K562 (cell line): ENCODE data around the gene NELFE. TPM values are rescaled to one million over a fixed set of nuclear protein-coding genes. Genes with fewer than 3 reads are reported as not detected.

Source experiments
- ATF1 ChIP-seq, 2 experiments: fragments of 450-650 bp in 1 of 2; IDR thresholded peaks; 2 replicates each; pipeline ENCODE4 v1.6.1; 2016; ENCODE audit warnings: missing compliant biosample characterization in 1 of 2, missing genetic modification characterization in 1 of 2
- LEF1 ChIP-seq: fragments of 450-650 bp; IDR thresholded peaks from 2 replicates; pipeline ENCODE4 v1.6.1; 2016; ENCODE audit warnings: mild to moderate bottlenecking
- NONO ChIP-seq, 2 experiments: fragments of 200-400 bp in 1 of 2; fragments of 450-650 bp in 1 of 2; formaldehyde crosslinking in 1 of 2; IDR thresholded peaks; 2 replicates each; pipeline ENCODE4 v1.6.1; 2017; ENCODE audit warnings: low read depth in 2 of 2, mild to moderate bottlenecking in 2 of 2, moderate library complexity in 2 of 2, low read length in 1 of 2
- PHF20 ChIP-seq: fragments of 450-650 bp; IDR thresholded peaks from 2 replicates; pipeline ENCODE4 v1.6.1; 2018; ENCODE audit not compliant: partially characterized antibody
- ZNF140 ChIP-seq: fragments of 250-450 bp; sonication (Bioruptor Pico); IDR thresholded peaks from 2 replicates; pipeline ENCODE4 v1.8.0; 2021; ENCODE audit warnings: moderate library complexity, mild to moderate bottlenecking, inconsistent platforms
- polyA plus RNA-seq, 8 experiments: library from polyadenylated mRNA; depleted of rRNA in 4 of 8; stranded (reverse) in 5 of 8; unstranded in 3 of 8; fragments of >200 nt; fragmentation: Nextera tagmentation in 2 of 8; fragmentation: Illumina TruSeq in 1 of 8; extraction: Ambion mirVana in 2 of 8; extraction: Trizol in 1 of 8; gene quantifications; 2 replicates each; pipeline versions ENCODE4 v1.2.1 to v1.2.3, GENCODE V29; 2011 to 2014; ENCODE audit warnings: inconsistent platforms in 1 of 8, missing spikeins in 1 of 8
- total RNA-seq, 7 experiments: library from RNA; depleted of rRNA in 6 of 7; stranded (reverse); fragments of >200 nt in 6 of 7; fragmentation: Illumina TruSeq in 2 of 7; extraction: Trizol in 2 of 7; gene quantifications; 2 replicates each; pipeline versions ENCODE4 v1.2.1 to v1.2.3, GENCODE V29; 2011 to 2021; ENCODE audit warnings: low replicate concordance in 1 of 7
- TF ChIP-seq, protein P1 (sequence below), 2 experiments: fragments of 150-350 bp in 1 of 2; IDR thresholded peaks; 2 replicates each; pipeline ENCODE4 v1.6.1; 2012 to 2016; ENCODE audit warnings: low read depth in 2 of 2, low read length in 2 of 2, mild to moderate bottlenecking in 1 of 2, moderate library complexity in 1 of 2
- TF ChIP-seq, protein P2 (sequence below): sonication (generic); formaldehyde crosslinking; IDR thresholded peaks from 2 replicates; pipeline ENCODE4 v1.8.1; 2023; ENCODE audit warnings: missing genetic modification reagents, mild to moderate bottlenecking, borderline replicate concordance
- TF ChIP-seq, protein P3 (sequence below): fragments of 250-450 bp; sonication (Bioruptor Pico); IDR thresholded peaks from 2 replicates; pipeline ENCODE4 v1.4.0; 2020; ENCODE audit warnings: mild to moderate bottlenecking
- TF ChIP-seq, protein P4 (sequence below): fragments of 250-450 bp; sonication (Bioruptor Pico); IDR thresholded peaks from 2 replicates; pipeline ENCODE4 v1.8.0; 2021; ENCODE audit warnings: borderline replicate concordance, mild to moderate bottlenecking, moderate library complexity; ENCODE audit not compliant: poor library complexity, severe bottlenecking

Gene NELFE
- total and polyA plus RNA-seq, 9 of the 15 experiments (the other 6 are each of a cell fraction or from before 2014, with no cell fraction given), result 15.2 to 157 (median 91.5) TPM

DNA sequence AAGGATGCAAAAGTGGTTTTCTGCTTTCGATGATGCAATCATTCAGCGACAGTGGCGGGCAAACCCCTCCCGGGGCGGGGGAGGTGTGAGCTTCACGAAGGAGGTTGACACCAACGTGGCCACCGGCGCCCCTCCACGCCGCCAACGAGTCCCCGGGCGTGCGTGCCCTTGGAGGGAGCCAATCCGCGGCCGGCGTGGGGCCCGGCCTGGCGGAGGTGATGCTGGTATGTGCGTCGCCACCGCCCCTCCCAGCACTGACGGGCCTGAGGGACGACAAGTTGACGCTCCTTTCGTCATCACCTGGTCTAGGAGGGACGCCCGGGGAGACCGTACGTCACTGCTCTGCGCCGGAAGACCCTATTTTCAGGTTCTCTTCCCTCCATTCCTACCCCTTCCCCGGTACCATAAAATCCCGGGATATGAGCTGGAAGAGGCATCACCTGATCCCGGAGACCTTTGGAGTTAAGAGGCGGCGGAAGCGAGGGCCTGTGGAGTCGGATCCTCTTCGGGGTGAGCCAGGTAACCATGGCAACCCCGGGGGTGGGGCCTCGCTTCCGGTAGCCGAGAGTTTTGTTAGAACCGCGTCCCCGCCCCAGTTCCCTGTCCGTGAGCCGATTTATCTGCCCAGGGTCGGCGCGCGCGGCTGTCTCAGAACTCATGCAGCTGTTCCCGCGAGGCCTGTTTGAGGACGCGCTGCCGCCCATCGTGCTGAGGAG lies 13.4 kb upstream of the NELFE start, which contains the start of gene DXO (continued):
- TF ChIP-seq, protein P1, sequence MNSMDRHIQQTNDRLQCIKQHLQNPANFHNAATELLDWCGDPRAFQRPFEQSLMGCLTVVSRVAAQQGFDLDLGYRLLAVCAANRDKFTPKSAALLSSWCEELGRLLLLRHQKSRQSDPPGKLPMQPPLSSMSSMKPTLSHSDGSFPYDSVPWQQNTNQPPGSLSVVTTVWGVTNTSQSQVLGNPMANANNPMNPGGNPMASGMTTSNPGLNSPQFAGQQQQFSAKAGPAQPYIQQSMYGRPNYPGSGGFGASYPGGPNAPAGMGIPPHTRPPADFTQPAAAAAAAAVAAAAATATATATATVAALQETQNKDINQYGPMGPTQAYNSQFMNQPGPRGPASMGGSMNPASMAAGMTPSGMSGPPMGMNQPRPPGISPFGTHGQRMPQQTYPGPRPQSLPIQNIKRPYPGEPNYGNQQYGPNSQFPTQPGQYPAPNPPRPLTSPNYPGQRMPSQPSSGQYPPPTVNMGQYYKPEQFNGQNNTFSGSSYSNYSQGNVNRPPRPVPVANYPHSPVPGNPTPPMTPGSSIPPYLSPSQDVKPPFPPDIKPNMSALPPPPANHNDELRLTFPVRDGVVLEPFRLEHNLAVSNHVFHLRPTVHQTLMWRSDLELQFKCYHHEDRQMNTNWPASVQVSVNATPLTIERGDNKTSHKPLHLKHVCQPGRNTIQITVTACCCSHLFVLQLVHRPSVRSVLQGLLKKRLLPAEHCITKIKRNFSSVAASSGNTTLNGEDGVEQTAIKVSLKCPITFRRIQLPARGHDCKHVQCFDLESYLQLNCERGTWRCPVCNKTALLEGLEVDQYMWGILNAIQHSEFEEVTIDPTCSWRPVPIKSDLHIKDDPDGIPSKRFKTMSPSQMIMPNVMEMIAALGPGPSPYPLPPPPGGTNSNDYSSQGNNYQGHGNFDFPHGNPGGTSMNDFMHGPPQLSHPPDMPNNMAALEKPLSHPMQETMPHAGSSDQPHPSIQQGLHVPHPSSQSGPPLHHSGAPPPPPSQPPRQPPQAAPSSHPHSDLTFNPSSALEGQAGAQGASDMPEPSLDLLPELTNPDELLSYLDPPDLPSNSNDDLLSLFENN (IDR thresholded peaks at IDR 0.05; ENCODE audit: low read depth in 2 of 2, low read length in 2 of 2), result no peak; a peak in 1 of 4 replicates
- TF ChIP-seq PHF20 (peak; percentile 97), NONO (IDR thresholded peaks at IDR 0.05; ENCODE audit: low read depth in 2 of 2, low read length in 1 of 2) (peak in 1 of 2 experiments; percentile 69; a peak in 2 of 4 replicates), LEF1 (peak; percentile 8; the same call in 1 of the 2 replicates), ATF1 (CRISPR knock-in tag; IDR thresholded peaks at IDR 0.05) (peak; percentile 94), ATF1 (tag; IDR thresholded peaks at IDR 0.05) (peak; percentile 100), ZNF140 (CRISPR knock-in tag) (no peak)
- TF ChIP-seq, protein P2, sequence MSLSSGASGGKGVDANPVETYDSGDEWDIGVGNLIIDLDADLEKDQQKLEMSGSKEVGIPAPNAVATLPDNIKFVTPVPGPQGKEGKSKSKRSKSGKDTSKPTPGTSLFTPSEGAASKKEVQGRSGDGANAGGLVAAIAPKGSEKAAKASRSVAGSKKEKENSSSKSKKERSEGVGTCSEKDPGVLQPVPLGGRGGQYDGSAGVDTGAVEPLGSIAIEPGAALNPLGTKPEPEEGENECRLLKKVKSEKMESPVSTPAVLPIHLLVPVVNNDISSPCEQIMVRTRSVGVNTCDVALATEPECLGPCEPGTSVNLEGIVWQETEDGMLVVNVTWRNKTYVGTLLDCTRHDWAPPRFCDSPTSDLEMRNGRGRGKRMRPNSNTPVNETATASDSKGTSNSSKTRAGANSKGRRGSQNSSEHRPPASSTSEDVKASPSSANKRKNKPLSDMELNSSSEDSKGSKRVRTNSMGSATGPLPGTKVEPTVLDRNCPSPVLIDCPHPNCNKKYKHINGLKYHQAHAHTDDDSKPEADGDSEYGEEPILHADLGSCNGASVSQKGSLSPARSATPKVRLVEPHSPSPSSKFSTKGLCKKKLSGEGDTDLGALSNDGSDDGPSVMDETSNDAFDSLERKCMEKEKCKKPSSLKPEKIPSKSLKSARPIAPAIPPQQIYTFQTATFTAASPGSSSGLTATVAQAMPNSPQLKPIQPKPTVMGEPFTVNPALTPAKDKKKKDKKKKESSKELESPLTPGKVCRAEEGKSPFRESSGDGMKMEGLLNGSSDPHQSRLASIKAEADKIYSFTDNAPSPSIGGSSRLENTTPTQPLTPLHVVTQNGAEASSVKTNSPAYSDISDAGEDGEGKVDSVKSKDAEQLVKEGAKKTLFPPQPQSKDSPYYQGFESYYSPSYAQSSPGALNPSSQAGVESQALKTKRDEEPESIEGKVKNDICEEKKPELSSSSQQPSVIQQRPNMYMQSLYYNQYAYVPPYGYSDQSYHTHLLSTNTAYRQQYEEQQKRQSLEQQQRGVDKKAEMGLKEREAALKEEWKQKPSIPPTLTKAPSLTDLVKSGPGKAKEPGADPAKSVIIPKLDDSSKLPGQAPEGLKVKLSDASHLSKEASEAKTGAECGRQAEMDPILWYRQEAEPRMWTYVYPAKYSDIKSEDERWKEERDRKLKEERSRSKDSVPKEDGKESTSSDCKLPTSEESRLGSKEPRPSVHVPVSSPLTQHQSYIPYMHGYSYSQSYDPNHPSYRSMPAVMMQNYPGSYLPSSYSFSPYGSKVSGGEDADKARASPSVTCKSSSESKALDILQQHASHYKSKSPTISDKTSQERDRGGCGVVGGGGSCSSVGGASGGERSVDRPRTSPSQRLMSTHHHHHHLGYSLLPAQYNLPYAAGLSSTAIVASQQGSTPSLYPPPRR (CRISPR knock-in tag), result peak; percentile 86; the same call in 1 of the 2 replicates
- TF ChIP-seq, protein P3, sequence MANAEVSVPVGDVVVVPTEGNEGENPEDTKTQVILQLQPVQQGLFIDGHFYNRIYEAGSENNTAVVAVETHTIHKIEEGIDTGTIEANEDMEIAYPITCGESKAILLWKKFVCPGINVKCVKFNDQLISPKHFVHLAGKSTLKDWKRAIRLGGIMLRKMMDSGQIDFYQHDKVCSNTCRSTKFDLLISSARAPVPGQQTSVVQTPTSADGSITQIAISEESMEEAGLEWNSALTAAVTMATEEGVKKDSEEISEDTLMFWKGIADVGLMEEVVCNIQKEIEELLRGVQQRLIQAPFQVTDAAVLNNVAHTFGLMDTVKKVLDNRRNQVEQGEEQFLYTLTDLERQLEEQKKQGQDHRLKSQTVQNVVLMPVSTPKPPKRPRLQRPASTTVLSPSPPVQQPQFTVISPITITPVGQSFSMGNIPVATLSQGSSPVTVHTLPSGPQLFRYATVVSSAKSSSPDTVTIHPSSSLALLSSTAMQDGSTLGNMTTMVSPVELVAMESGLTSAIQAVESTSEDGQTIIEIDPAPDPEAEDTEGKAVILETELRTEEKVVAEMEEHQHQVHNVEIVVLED (CRISPR knock-in tag), result peak; percentile 90
- TF ChIP-seq, protein P4, sequence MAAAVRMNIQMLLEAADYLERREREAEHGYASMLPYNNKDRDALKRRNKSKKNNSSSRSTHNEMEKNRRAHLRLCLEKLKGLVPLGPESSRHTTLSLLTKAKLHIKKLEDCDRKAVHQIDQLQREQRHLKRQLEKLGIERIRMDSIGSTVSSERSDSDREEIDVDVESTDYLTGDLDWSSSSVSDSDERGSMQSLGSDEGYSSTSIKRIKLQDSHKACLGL (CRISPR knock-in tag), result no peak
